GM13976 (cell line): ENCODE results near the gene BBS4.

Source experiments
- DNase-seq: peaks from one replicate; pipeline ENCODE4 v3.0.0; 2012; ENCODE audit warnings: low spot score
- in situ Hi-C: fragments of 300-500 bp; cut with MboI; formaldehyde crosslinking; loops from one replicate; pipeline ENCODE4 v1.12.0; 2022; ENCODE audit warnings: low sequenced_read_pairs, mixed read lengths, inconsistent platforms; ENCODE audit not compliant: unreplicated experiment
- TF ChIP-seq, protein P1 (sequence below): IDR thresholded peaks from 2 replicates; pipeline ENCODE4 v1.5.1; 2012; ENCODE audit warnings: borderline replicate concordance, mild to moderate bottlenecking; ENCODE audit not compliant: insufficient read depth; ENCODE audit errors: extremely low read depth, missing control alignments, control extremely low read depth

The BBS4 gene

GRCh38 chr15:72787526-72787925, 101.5 kb downstream of the BBS4 start:
- in situ Hi-C loops = loop anchor here (25.0 kb wide), 1 partner anchor 475 kb away; no protein-coding TSS in a partner anchor
- no peak for DNase-seq
- TF ChIP-seq, protein P1, sequence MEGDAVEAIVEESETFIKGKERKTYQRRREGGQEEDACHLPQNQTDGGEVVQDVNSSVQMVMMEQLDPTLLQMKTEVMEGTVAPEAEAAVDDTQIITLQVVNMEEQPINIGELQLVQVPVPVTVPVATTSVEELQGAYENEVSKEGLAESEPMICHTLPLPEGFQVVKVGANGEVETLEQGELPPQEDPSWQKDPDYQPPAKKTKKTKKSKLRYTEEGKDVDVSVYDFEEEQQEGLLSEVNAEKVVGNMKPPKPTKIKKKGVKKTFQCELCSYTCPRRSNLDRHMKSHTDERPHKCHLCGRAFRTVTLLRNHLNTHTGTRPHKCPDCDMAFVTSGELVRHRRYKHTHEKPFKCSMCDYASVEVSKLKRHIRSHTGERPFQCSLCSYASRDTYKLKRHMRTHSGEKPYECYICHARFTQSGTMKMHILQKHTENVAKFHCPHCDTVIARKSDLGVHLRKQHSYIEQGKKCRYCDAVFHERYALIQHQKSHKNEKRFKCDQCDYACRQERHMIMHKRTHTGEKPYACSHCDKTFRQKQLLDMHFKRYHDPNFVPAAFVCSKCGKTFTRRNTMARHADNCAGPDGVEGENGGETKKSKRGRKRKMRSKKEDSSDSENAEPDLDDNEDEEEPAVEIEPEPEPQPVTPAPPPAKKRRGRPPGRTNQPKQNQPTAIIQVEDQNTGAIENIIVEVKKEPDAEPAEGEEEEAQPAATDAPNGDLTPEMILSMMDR = no peak
